Caco-2 (cell line): ENCODE results near the gene RP9. TPM values are rescaled to one million over a fixed set of nuclear protein-coding genes. Genes with fewer than 3 reads are reported as not detected.

Source experiments
- BruUV-seq: library from RNA; stranded (reverse); fragments of 400-500 nt; replicated peaks from 2 replicates; lab custom pipeline; 2021; lab: Mats Ljungman, UMichigan
- CTCF ChIA-PET: fragments of 300-600 bp; sonication (Branson Sonifier 250); formaldehyde crosslinking; loops from one replicate; lab custom pipeline; 2022; ENCODE audit warnings: antibody characterized with exemption; lab: Charles Lee
- POLR2A ChIA-PET: fragments of 300-600 bp; sonication (Branson Sonifier 250); formaldehyde crosslinking; loops from one replicate; lab custom pipeline; 2022; ENCODE audit warnings: antibody characterized with exemption; lab: Charles Lee
- DNase-seq, 2 experiments: peaks; one replicate each; pipeline versions ENCODE4 v3.0.0 to v3.0.0-alpha.2; 2020 to 2022
- H3K27me3 ChIP-seq: replicated peaks from 2 replicates; pipeline ENCODE4 v1.6.0; 2011; ENCODE audit warnings: low read length; ENCODE audit not compliant: control insufficient read depth, insufficient read depth
- H3K36me3 ChIP-seq: 2 replicates; pipeline ENCODE4 v1.5.1; 2011; ENCODE audit warnings: low read length; ENCODE audit not compliant: control insufficient read depth, insufficient read depth
- H3K4me1 ChIP-seq: fragments of 250-450 bp; sonication (Bioruptor Pico); 2 replicates; pipeline ENCODE4 v1.5.1; 2020; ENCODE audit warnings: mild to moderate bottlenecking
- H3K4me3 ChIP-seq: 2 replicates; pipeline ENCODE4 v1.5.1; 2011; ENCODE audit warnings: low read depth, mild to moderate bottlenecking, control low read depth, low read length
- H3K9me3 ChIP-seq: fragments of 250-450 bp; sonication (Bioruptor Pico); 2 replicates; pipeline ENCODE4 v1.5.1; 2020; ENCODE audit warnings: mild to moderate bottlenecking, moderate library complexity
- H3K27ac Mint-ChIP-seq: one replicate; pipeline ENCODE4 v1.8.0; 2022; ENCODE audit warnings: mixed read lengths; ENCODE audit not compliant: unreplicated experiment
- H3K27me3 Mint-ChIP-seq: one replicate; pipeline ENCODE4 v1.8.0; 2022; ENCODE audit warnings: mixed read lengths; ENCODE audit not compliant: insufficient read depth, unreplicated experiment
- H3K36me3 Mint-ChIP-seq: one replicate; pipeline ENCODE4 v1.8.0; 2022; ENCODE audit warnings: mild to moderate bottlenecking, mixed read lengths; ENCODE audit not compliant: insufficient read depth, unreplicated experiment
- H3K4me1 Mint-ChIP-seq: one replicate; pipeline ENCODE4 v1.8.0; 2022; ENCODE audit warnings: low read depth, mixed read lengths; ENCODE audit not compliant: unreplicated experiment
- H3K4me3 Mint-ChIP-seq: one replicate; pipeline ENCODE4 v1.8.0; 2022; ENCODE audit warnings: mild to moderate bottlenecking, moderate library complexity, mixed read lengths; ENCODE audit not compliant: unreplicated experiment
- H3K9me3 Mint-ChIP-seq: one replicate; pipeline ENCODE4 v1.8.0; 2022; ENCODE audit warnings: mixed read lengths; ENCODE audit not compliant: unreplicated experiment
- CTCF ChIP-seq, 2 experiments: fragments of 200-600 bp in 1 of 2; IDR thresholded peaks; 1 replicate in 1 of 2; 2 replicates in 1 of 2; pipeline versions ENCODE4 v1.5.1 to v1.8.0; 2011 to 2022; ENCODE audit warnings: antibody characterized with exemption in 1 of 2, control low read depth in 1 of 2, inconsistent platforms in 1 of 2, low read depth in 1 of 2, low read length in 1 of 2, mild to moderate bottlenecking in 1 of 2, moderate library complexity in 1 of 2; ENCODE audit not compliant: insufficient read depth in 1 of 2, severe bottlenecking in 1 of 2, unreplicated experiment in 1 of 2
- intact Hi-C: fragments of 100-400 bp; cut with micrococcal nuclease; formaldehyde crosslinking; loops from one replicate; pipeline ENCODE4 v1.10.0; 2022; ENCODE audit not compliant: unreplicated experiment
- total RNA-seq: library from RNA; stranded (reverse); gene quantifications from 2 replicates; pipeline ENCODE4 v1.2.3, GENCODE V29; 2022

The RP9 gene
- total RNA-seq, 1 experiment from 2014 or later = 20.3 TPM

GRCh38 chr7:33093266-33093665 is 15.9 kb downstream of the RP9 start:
- no peaks in the 10 kb centered on the region for H3K4me1 ChIP-seq
- BruUV-seq = no TSS peak
- no peaks in the 10 kb centered on the region for H3K9me3 Mint-ChIP-seq
- H3K4me3 Mint-ChIP-seq = no peak overlapping the region
- no peaks in the 10 kb centered on the region for H3K4me1 Mint-ChIP-seq
- ChIA-PET CTCF (no interaction called here), POLR2A (no interaction called here)
- no peaks in the 10 kb centered on the region for H3K27me3 ChIP-seq
- no peak for DNase-seq
- no peaks in the 10 kb centered on the region for H3K9me3 ChIP-seq
- intact Hi-C loops = no loop called here
- H3K36me3 Mint-ChIP-seq = peaks cover 52% of the 10 kb centered on the region
- H3K27ac Mint-ChIP-seq = no peak overlapping the region
- TF ChIP-seq CTCF (IDR thresholded peaks at IDR 0.05; ENCODE audit: insufficient read depth in 1 of 2, low read depth in 1 of 2, low read length in 1 of 2, severe bottlenecking in 1 of 2, unreplicated experiment in 1 of 2) = no peak
- no peaks in the 10 kb centered on the region for H3K36me3 ChIP-seq
- H3K27me3 Mint-ChIP-seq = no peaks in the 10 kb centered on the region
- H3K4me3 ChIP-seq = no peak overlapping the region

- Mint-ChIP-seq H3K36me3 (peaks cover 37% of the 10 kb centered on the region), H3K4me1 (no peaks in the 10 kb centered on the region), H3K27ac (no peak overlapping the region), H3K4me3 (no peak overlapping the region), H3K9me3 (no peaks in the 10 kb centered on the region), H3K27me3 (no peaks in the 10 kb centered on the region)
- no peak overlapping the region for H3K4me3 ChIP-seq
- no peaks in the 10 kb centered on the region for H3K4me1 ChIP-seq
- ChIA-PET CTCF (no interaction called here), POLR2A (no interaction called here)
- DNase-seq = no peak
- no peaks in the 10 kb centered on the region for H3K27me3 ChIP-seq
- TF ChIP-seq CTCF (IDR thresholded peaks at IDR 0.05; ENCODE audit: insufficient read depth in 1 of 2, low read depth in 1 of 2, low read length in 1 of 2, severe bottlenecking in 1 of 2, unreplicated experiment in 1 of 2) = no peak
- intact Hi-C loops = no loop called here
- no peaks in the 10 kb centered on the region for H3K9me3 ChIP-seq
- BruUV-seq = no TSS peak
- H3K36me3 ChIP-seq = no peaks in the 10 kb centered on the region
These were observed 17.5 kb downstream of the RP9 start for GRCh38 chr7:33091641-33092191.

GRCh38 chr7:33091111-33091531 is 18.1 kb downstream of the RP9 start:
- H3K27me3 ChIP-seq = no peaks in the 10 kb centered on the region
- H3K36me3 ChIP-seq = no peaks in the 10 kb centered on the region
- BruUV-seq = no TSS peak
- CTCF ChIA-PET = no interaction called here
- POLR2A ChIA-PET = no interaction called here
- no peaks in the 10 kb centered on the region for H3K4me1 ChIP-seq
- no peak for TF ChIP-seq CTCF (IDR thresholded peaks at IDR 0.05; ENCODE audit: insufficient read depth in 1 of 2, low read depth in 1 of 2, low read length in 1 of 2, severe bottlenecking in 1 of 2, unreplicated experiment in 1 of 2)
- Mint-ChIP-seq H3K9me3 (no peaks in the 10 kb centered on the region), H3K27ac (no peak overlapping the region), H3K27me3 (no peaks in the 10 kb centered on the region), H3K36me3 (peaks cover 31% of the 10 kb centered on the region), H3K4me3 (no peak overlapping the region), H3K4me1 (no peaks in the 10 kb centered on the region)
- intact Hi-C loops = no loop called here
- no peak overlapping the region for H3K4me3 ChIP-seq
- DNase-seq = no peak
- H3K9me3 ChIP-seq = no peaks in the 10 kb centered on the region
